BJ (cell line): ENCODE data around the gene GLA. TPM values are rescaled to one million over a fixed set of nuclear protein-coding genes. Genes with fewer than 3 reads are reported as not detected.

ENCODE experiments used
- CTCF ChIA-PET: fragments of 350-600 bp; formaldehyde crosslinking; extraction: SDS; loops from one replicate; lab custom pipeline; 2021; ENCODE audit warnings: antibody characterized with exemption, inconsistent platforms; lab: Yijun Ruan, JAX
- POLR2A ChIA-PET: fragments of 300-600 bp; sonication (Branson Sonifier 250); formaldehyde crosslinking; extraction: SDS; loops from one replicate; lab custom pipeline; 2021; ENCODE audit warnings: antibody characterized with exemption; lab: Charles Lee
- DNase-seq: peaks from one replicate; pipeline ENCODE4 v3.0.0-alpha.2; 2011; ENCODE audit warnings: low read depth
- H3K27me3 ChIP-seq: 2 replicates; pipeline ENCODE4 v1.6.0; 2011; ENCODE audit warnings: low read length; ENCODE audit not compliant: control insufficient read depth, insufficient read depth
- H3K36me3 ChIP-seq: 2 replicates; pipeline ENCODE4 v1.5.1; 2011; ENCODE audit warnings: low read length; ENCODE audit not compliant: control insufficient read depth, insufficient read depth
- H3K4me3 ChIP-seq: 2 replicates; pipeline ENCODE4 v1.5.1; 2011; ENCODE audit warnings: low read depth, mild to moderate bottlenecking, control low read depth, low read length
- CTCF ChIP-seq: IDR thresholded peaks from 2 replicates; pipeline ENCODE4 v1.5.1; 2011; ENCODE audit warnings: low read depth, mild to moderate bottlenecking, control low read depth, inconsistent platforms, low read length, moderate library complexity; ENCODE audit not compliant: insufficient read depth
- polyA plus RNA-seq: library from polyadenylated mRNA; depleted of rRNA; stranded (reverse); fragments of >200 nt; gene quantifications from 2 replicates; pipeline ENCODE4 v1.2.3, GENCODE V29; 2011

The GLA gene
- polyA plus RNA-seq, 1 experiment, result 29.2 TPM

GRCh38 chrX:101360390-101360789 is 47.3 kb downstream of the GLA start:
- ChIA-PET POLR2A (no interaction called here), CTCF (no interaction called here)
- no peak for DNase-seq
- no peaks in the 10 kb centered on the region for H3K27me3 ChIP-seq
- no peaks in the 10 kb centered on the region for H3K36me3 ChIP-seq
- TF ChIP-seq CTCF, result no peak
- H3K4me3 ChIP-seq, result no peak overlapping the region

GRCh38 chrX:101359966-101360365 is 47.8 kb downstream of the GLA start:
- ChIA-PET POLR2A (no interaction called here), CTCF (no interaction called here)
- H3K27me3 ChIP-seq, result no peaks in the 10 kb centered on the region
- no peaks in the 10 kb centered on the region for H3K36me3 ChIP-seq
- H3K4me3 ChIP-seq, result no peak overlapping the region
- TF ChIP-seq CTCF, result no peak
- no peak for DNase-seq

- TF ChIP-seq CTCF, result peak; percentile 28; the same call in 1 of the 2 replicates
- POLR2A ChIA-PET, result no interaction called here
- Histone ChIP-seq H3K36me3 (no peaks in the 10 kb centered on the region), H3K4me3 (no peak overlapping the region), H3K27me3 (no peaks in the 10 kb centered on the region)
- DNase-seq, result no peak
- CTCF ChIA-PET, result no interaction called here
These were observed 50.4 kb downstream of the GLA start for GRCh38 chrX:101357166-101357795.

- POLR2A ChIA-PET, result no interaction called here
- peak overlapping the region; percentile 78 for H3K4me3 ChIP-seq
- no peaks in the 10 kb centered on the region for H3K27me3 ChIP-seq
- no peaks in the 10 kb centered on the region; the same call in 1 of the 2 replicates for H3K36me3 ChIP-seq
- DNase-seq, result no peak
- no peak for TF ChIP-seq CTCF
- CTCF ChIA-PET, result no interaction called here
These were observed 58.5 kb downstream of the GLA start for GRCh38 chrX:101349193-101349562.

GRCh38 chrX:101348452-101349192 is 59.1 kb downstream of the GLA start, which contains the start of gene TIMM8A:
TSS of gene TIMM8A (minus strand) at chrX:101348742. CDS start at chrX:101348664, 78 bp downstream.
- ChIA-PET CTCF (no interaction called here), POLR2A (no interaction called here)
- TF ChIP-seq CTCF, result no peak
- Histone ChIP-seq H3K4me3 (peak within 1 kb of the TSS; percentile 78), H3K27me3 (no peaks in the 10 kb centered on the region), H3K36me3 (no peaks in the 10 kb centered on the region; the same call in 1 of the 2 replicates)
- DNase-seq, result peak; percentile 6
